Body of pancreas (tissue), 4 donors: ENCODE results near the gene BTK.

Experiments used
- POLR2A ChIP-seq, 3 donors: fragments of 450-650 bp; IDR thresholded peaks; one replicate each; pipeline ENCODE4 v1.6.1; 2016; ENCODE audit warnings: antibody characterized with exemption in 3 of 3, mild to moderate bottlenecking in 2 of 3
- TF ChIP-seq, protein P1 (sequence below), 7 experiments: fragments of 450-650 bp in 4 of 7; fragments of 200-600 bp in 3 of 7; sonication (generic) in 3 of 7; IDR thresholded peaks; one replicate each; pipeline ENCODE4 v1.5.1; 2016 to 2019; ENCODE audit warnings: antibody characterized with exemption in 7 of 7

DNA sequence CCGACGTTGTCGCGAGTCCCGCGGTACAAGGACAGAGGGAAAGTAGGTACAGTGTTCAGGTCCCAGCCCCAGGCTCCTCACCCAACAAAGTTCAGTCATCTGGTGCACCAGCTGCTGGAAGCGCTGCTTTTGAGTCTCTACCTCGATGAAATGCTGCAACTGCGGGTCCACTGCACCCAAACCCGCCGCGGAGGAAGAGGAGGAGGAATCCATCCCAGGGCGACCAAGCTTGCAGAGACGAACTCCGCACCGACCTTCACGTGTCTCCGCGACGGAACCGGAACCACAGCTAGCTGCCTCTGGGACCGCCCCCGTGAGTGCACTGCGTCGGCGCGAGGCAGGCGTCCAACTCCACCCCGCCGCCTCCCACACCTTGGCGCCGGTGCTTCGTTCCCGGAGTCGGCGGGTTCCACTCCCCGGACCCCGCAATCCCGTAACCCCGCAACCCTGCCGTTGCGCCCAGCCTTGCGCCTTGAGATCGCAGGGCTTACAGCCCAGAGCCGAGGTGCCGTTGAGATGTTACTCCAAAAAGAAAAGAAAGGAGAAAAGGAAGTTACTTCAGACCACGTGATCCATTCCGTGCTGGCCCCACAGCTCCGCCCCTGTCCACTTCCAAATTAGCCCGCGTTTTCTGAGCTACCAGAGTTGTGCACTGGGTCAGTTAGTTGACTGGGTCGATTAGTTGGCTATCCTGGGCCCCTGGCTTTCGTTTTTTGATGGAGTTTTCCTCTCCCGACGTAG lies 37.4 kb downstream of the BTK start, which contains the start of gene TIMM8A:
- TF ChIP-seq, protein P1, sequence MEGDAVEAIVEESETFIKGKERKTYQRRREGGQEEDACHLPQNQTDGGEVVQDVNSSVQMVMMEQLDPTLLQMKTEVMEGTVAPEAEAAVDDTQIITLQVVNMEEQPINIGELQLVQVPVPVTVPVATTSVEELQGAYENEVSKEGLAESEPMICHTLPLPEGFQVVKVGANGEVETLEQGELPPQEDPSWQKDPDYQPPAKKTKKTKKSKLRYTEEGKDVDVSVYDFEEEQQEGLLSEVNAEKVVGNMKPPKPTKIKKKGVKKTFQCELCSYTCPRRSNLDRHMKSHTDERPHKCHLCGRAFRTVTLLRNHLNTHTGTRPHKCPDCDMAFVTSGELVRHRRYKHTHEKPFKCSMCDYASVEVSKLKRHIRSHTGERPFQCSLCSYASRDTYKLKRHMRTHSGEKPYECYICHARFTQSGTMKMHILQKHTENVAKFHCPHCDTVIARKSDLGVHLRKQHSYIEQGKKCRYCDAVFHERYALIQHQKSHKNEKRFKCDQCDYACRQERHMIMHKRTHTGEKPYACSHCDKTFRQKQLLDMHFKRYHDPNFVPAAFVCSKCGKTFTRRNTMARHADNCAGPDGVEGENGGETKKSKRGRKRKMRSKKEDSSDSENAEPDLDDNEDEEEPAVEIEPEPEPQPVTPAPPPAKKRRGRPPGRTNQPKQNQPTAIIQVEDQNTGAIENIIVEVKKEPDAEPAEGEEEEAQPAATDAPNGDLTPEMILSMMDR (IDR thresholded peaks at IDR 0.05): no peak
- peak in 2 of 3 donors; percentile 43 to 45 for TF ChIP-seq POLR2A (IDR thresholded peaks at IDR 0.05)
